ENCODE results near the gene SLC2A6. TPM values are rescaled to one million over a fixed set of nuclear protein-coding genes. Genes with fewer than 3 reads are reported as not detected.
A peak's percentile ranks its signal among the peaks of the same experiment; 100 is the strongest.

Gene SLC2A6
- total and polyA plus RNA-seq, 11 donors: 1.8 to 10.4 (median 3.2) TPM

- intact Hi-C loops (cut with DNase I): no loop called here
- H3K27ac ChIP-seq: no peak overlapping the region
- no peak for ATAC-seq
- no peaks in the 10 kb centered on the region for H3K27me3 ChIP-seq
- H3K4me1 ChIP-seq: peaks cover 0 to 23% (median 12%) of the 10 kb centered on the region in 12 donors
- no peak overlapping the region for H3K4me3 ChIP-seq
- no peaks in the 10 kb centered on the region for H3K9me3 ChIP-seq
- DNase-seq: peak in 3 of 5 donors; percentile 15 to 50 (median 19)
- no peak for TF ChIP-seq CTCF (IDR thresholded peaks at IDR 0.05)
- TF ChIP-seq POLR2A (IDR thresholded peaks at IDR 0.05): no peak
- WGBS, 4 donors: 78 to 84% (median 82%) methylated on average over 7 to 8 of the region's 8 CpGs
- H3K36me3 ChIP-seq: no peaks in the 10 kb centered on the region
Observed at GRCh38 chr9:133517711-133518110, 38.8 kb upstream of the SLC2A6 start.

- ATAC-seq: no peak
- Histone ChIP-seq H3K4me3 (no peak overlapping the region), H3K9me3 (no peaks in the 10 kb centered on the region), H3K36me3 (no peaks in the 10 kb centered on the region), H3K27ac (no peak overlapping the region), H3K27me3 (no peaks in the 10 kb centered on the region), H3K4me1 (peaks cover 0 to 23% (median 12%) of the 10 kb centered on the region in 12 donors)
- TF ChIP-seq POLR2A (IDR thresholded peaks at IDR 0.05) (no peak), CTCF (IDR thresholded peaks at IDR 0.05) (no peak)
- intact Hi-C loops (cut with DNase I): no loop called here
- peak in 3 of 5 donors; percentile 6 to 14 (median 6) for DNase-seq
- 90 to 97% (median 95%) methylated on average over 8 to 9 of the region's 9 CpGs for WGBS, 4 donors
Observed at GRCh38 chr9:133516961-133517350, 38.1 kb upstream of the SLC2A6 start.

- Histone ChIP-seq H3K27me3 (no peaks in the 10 kb centered on the region), H3K27ac (no peak overlapping the region), H3K9me3 (no peaks in the 10 kb centered on the region), H3K4me3 (no peak overlapping the region), H3K4me1 (peaks cover 0 to 23% (median 12%) of the 10 kb centered on the region in 12 donors), H3K36me3 (no peaks in the 10 kb centered on the region)
- peak in 3 of 5 donors; percentile 15 to 39 (median 19) for DNase-seq
- intact Hi-C loops (cut with DNase I): no loop called here
- WGBS, 4 donors: 82 to 91% (median 88%) methylated on average over 9 to 11 of the region's 11 CpGs
- no peak for ATAC-seq
- TF ChIP-seq CTCF (IDR thresholded peaks at IDR 0.05) (no peak), POLR2A (IDR thresholded peaks at IDR 0.05) (no peak)
Observed at GRCh38 chr9:133516256-133516960, 37.5 kb upstream of the SLC2A6 start.

- no peak for ATAC-seq
- TF ChIP-seq POLR2A (IDR thresholded peaks at IDR 0.05): no peak
- no peak for TF ChIP-seq CTCF (IDR thresholded peaks at IDR 0.05)
- H3K36me3 ChIP-seq: no peaks in the 10 kb centered on the region
- H3K27ac ChIP-seq: no peak overlapping the region
- 90 to 94% (median 91%) methylated on average over 17 of the region's 17 CpGs for WGBS, 4 donors
- no peak overlapping the region for H3K4me3 ChIP-seq
- no peaks in the 10 kb centered on the region for H3K9me3 ChIP-seq
- H3K27me3 ChIP-seq: no peaks in the 10 kb centered on the region
- peaks cover 0 to 23% (median 12%) of the 10 kb centered on the region in 12 donors for H3K4me1 ChIP-seq
- intact Hi-C loops (cut with DNase I): no loop called here
- DNase-seq: peak in 3 of 5 donors; percentile 9 to 53 (median 15)
Observed at GRCh38 chr9:133515615-133516255, 36.8 kb upstream of the SLC2A6 start.

All from heart left ventricle (tissue), 16 donors.